SKM-1 treated with dmso at 0.1 percent for 144 hours (cell line): Measurements from ENCODE around the gene MATN1.

ENCODE experiments used
- DNase-seq: peaks from one replicate; lab custom pipeline; 2025; ENCODE audit not compliant: unreplicated experiment; lab: John Stamatoyannopoulos, UW

The MATN1 gene

GRCh38 chr1:30732277-30732996, 9.1 kb upstream of the MATN1 start:
- DNase-seq: peak; percentile 38

GRCh38 chr1:30731806-30732276, 8.5 kb upstream of the MATN1 start:
- no peak for DNase-seq

GRCh38 chr1:30731109-30731805, 7.9 kb upstream of the MATN1 start:
- no peak for DNase-seq

GRCh38 chr1:30730346-30731108, 7.1 kb upstream of the MATN1 start:
- DNase-seq: no peak

GRCh38 chr1:30729901-30730300, 6.5 kb upstream of the MATN1 start:
- DNase-seq: no peak

- no peak for DNase-seq
Observed at GRCh38 chr1:30728832-30729638, 5.7 kb upstream of the MATN1 start.

GRCh38 chr1:30728340-30728739, 5.0 kb upstream of the MATN1 start:
- DNase-seq: no peak

GRCh38 chr1:30727824-30728223, 4.4 kb upstream of the MATN1 start:
- DNase-seq: no peak

GRCh38 chr1:30726773-30727684, 3.6 kb upstream of the MATN1 start:
- DNase-seq: no peak

- DNase-seq: no peak
Observed at GRCh38 chr1:30726236-30726635, 2.9 kb upstream of the MATN1 start.

GRCh38 chr1:30725450-30726095, 2.2 kb upstream of the MATN1 start:
- DNase-seq: no peak

GRCh38 chr1:30724655-30725421, 1.5 kb upstream of the MATN1 start:
- DNase-seq: no peak

- DNase-seq: no peak
Observed at GRCh38 chr1:30724175-30724574, 790 bp upstream of the MATN1 start.

GRCh38 chr1:30721812-30722537, 1.4 kb downstream of the MATN1 start:
- no peak for DNase-seq

GRCh38 chr1:30721341-30721793, 2.0 kb downstream of the MATN1 start:
- DNase-seq: no peak

- DNase-seq: no peak
Observed at GRCh38 chr1:30720271-30721223, 2.8 kb downstream of the MATN1 start.
